Astrocyte (in vitro differentiated cells and primary cell): ENCODE results near the gene CRYGA. TPM values are rescaled to one million over a fixed set of nuclear protein-coding genes. Genes with fewer than 3 reads are reported as not detected.

Experiments used
- DNase-seq: peaks from one replicate; pipeline ENCODE4 v3.0.0-alpha.2; 2010; ENCODE audit warnings: low read depth
- FAIRE-seq: peaks from 2 replicates; lab custom pipeline; 2011; peaks lifted over from hg19 to GRCh38; lab: Jason Lieb, UNC
- H2AFZ ChIP-seq: 2 replicates; pipeline ENCODE4 v1.6.0; 2012; ENCODE audit warnings: low read depth, low read length, inconsistent platforms
- H3K27ac ChIP-seq: 2 replicates; pipeline ENCODE4 v1.5.1; 2011; ENCODE audit warnings: low read depth, low read length, inconsistent platforms
- H3K27me3 ChIP-seq: 2 replicates; pipeline ENCODE4 v1.6.0; 2011; ENCODE audit warnings: low read length, inconsistent platforms; ENCODE audit not compliant: insufficient read depth
- H3K36me3 ChIP-seq: 2 replicates; pipeline ENCODE4 v1.5.1; 2011; ENCODE audit warnings: low read length, inconsistent platforms; ENCODE audit not compliant: insufficient read depth
- H3K4me1 ChIP-seq: 2 replicates; pipeline ENCODE4 v1.5.1; 2011; ENCODE audit warnings: low read length, inconsistent platforms; ENCODE audit not compliant: insufficient read depth
- H3K4me2 ChIP-seq: 2 replicates; pipeline ENCODE4 v1.6.0; 2012; ENCODE audit warnings: low read length, inconsistent platforms
- H3K4me3 ChIP-seq: 2 replicates; pipeline ENCODE4 v1.5.1; 2011; ENCODE audit warnings: low read depth, mild to moderate bottlenecking, low read length, inconsistent platforms; ENCODE audit not compliant: insufficient read depth
- H3K79me2 ChIP-seq: 2 replicates; pipeline ENCODE4 v1.6.0; 2012; ENCODE audit warnings: mild to moderate bottlenecking, low read length, inconsistent platforms; ENCODE audit not compliant: insufficient read depth
- H3K9ac ChIP-seq: 2 replicates; pipeline ENCODE4 v1.6.0; 2012; ENCODE audit warnings: mild to moderate bottlenecking, low read length, inconsistent platforms
- H3K9me3 ChIP-seq: 2 replicates; pipeline ENCODE4 v1.5.1; 2012; ENCODE audit warnings: low read depth, mild to moderate bottlenecking, low read length, inconsistent platforms; ENCODE audit not compliant: insufficient read depth
- H4K20me1 ChIP-seq: 2 replicates; pipeline ENCODE4 v1.6.0; 2012; ENCODE audit warnings: low read length, inconsistent platforms; ENCODE audit not compliant: insufficient read depth
- H3K27ac Mint-ChIP-seq: one replicate; pipeline ENCODE4 v1.8.0; 2021; ENCODE audit warnings: mild to moderate bottlenecking, mixed read lengths; ENCODE audit not compliant: unreplicated experiment
- H3K27me3 Mint-ChIP-seq: one replicate; pipeline ENCODE4 v1.8.0; 2021; ENCODE audit warnings: low read depth, mixed read lengths; ENCODE audit not compliant: unreplicated experiment
- H3K36me3 Mint-ChIP-seq: one replicate; pipeline ENCODE4 v1.8.0; 2021; ENCODE audit warnings: low read depth, mixed read lengths; ENCODE audit not compliant: unreplicated experiment
- H3K4me1 Mint-ChIP-seq: one replicate; pipeline ENCODE4 v1.8.0; 2021; ENCODE audit warnings: low read depth, mixed read lengths; ENCODE audit not compliant: unreplicated experiment
- H3K4me3 Mint-ChIP-seq: one replicate; pipeline ENCODE4 v1.8.0; 2021; ENCODE audit warnings: mild to moderate bottlenecking, moderate library complexity, mixed read lengths; ENCODE audit not compliant: unreplicated experiment
- H3K9me3 Mint-ChIP-seq: one replicate; pipeline ENCODE4 v1.8.0; 2021; ENCODE audit warnings: mild to moderate bottlenecking, mixed read lengths; ENCODE audit not compliant: unreplicated experiment
- CTCF ChIP-seq: IDR thresholded peaks from 2 replicates; pipeline ENCODE4 v1.5.1; 2011; ENCODE audit warnings: low read depth, mild to moderate bottlenecking, inconsistent platforms, low read length, moderate library complexity; ENCODE audit not compliant: insufficient read depth
- EZH2 ChIP-seq: IDR thresholded peaks from 2 replicates; pipeline ENCODE4 v1.6.1; 2012; ENCODE audit warnings: mild to moderate bottlenecking, low read length, inconsistent platforms; ENCODE audit not compliant: insufficient read depth
- total RNA-seq: library from RNA; stranded (reverse); gene quantifications from 2 replicates; pipeline ENCODE4 v1.2.1, GENCODE V29; 2021

CRYGA gene
- total RNA-seq, 1 donor from 2014 or later: not detected

- Histone ChIP-seq H3K27ac (no peak overlapping the region), H3K36me3 (no peaks in the 10 kb centered on the region), H4K20me1 (no peaks in the 10 kb centered on the region), H2AFZ (no peak overlapping the region), H3K79me2 (no peaks in the 10 kb centered on the region), H3K4me3 (no peak overlapping the region), H3K4me2 (no peak overlapping the region), H3K4me1 (no peaks in the 10 kb centered on the region), H3K27me3 (peaks cover under 1% of the 10 kb centered on the region), H3K9me3 (no peaks in the 10 kb centered on the region), H3K9ac (no peak overlapping the region)
- no peak for FAIRE-seq
- H3K9me3 Mint-ChIP-seq: no peaks in the 10 kb centered on the region
- no peaks in the 10 kb centered on the region for H3K36me3 Mint-ChIP-seq
- TF ChIP-seq EZH2 (no peak), CTCF (no peak)
- H3K4me3 Mint-ChIP-seq: no peak overlapping the region
- no peak for DNase-seq
- H3K4me1 Mint-ChIP-seq: no peaks in the 10 kb centered on the region
- H3K27me3 Mint-ChIP-seq: peaks cover 15% of the 10 kb centered on the region
- H3K27ac Mint-ChIP-seq: no peak overlapping the region
Measured at GRCh38 chr2:208189069-208189809, 25.9 kb upstream of the CRYGA start.

GRCh38 chr2:208186893-208187292 is 23.5 kb upstream of the CRYGA start:
- no peaks in the 10 kb centered on the region for H3K4me1 ChIP-seq
- H3K4me3 ChIP-seq: no peak overlapping the region
- H2AFZ ChIP-seq: no peak overlapping the region
- H3K27ac ChIP-seq: no peak overlapping the region
- Mint-ChIP-seq H3K9me3 (no peaks in the 10 kb centered on the region), H3K27me3 (peaks cover 31% of the 10 kb centered on the region), H3K4me1 (no peaks in the 10 kb centered on the region), H3K36me3 (no peaks in the 10 kb centered on the region), H3K27ac (no peak overlapping the region), H3K4me3 (no peak overlapping the region)
- no peaks in the 10 kb centered on the region for H3K9me3 ChIP-seq
- H3K79me2 ChIP-seq: no peaks in the 10 kb centered on the region
- DNase-seq: no peak
- TF ChIP-seq CTCF (no peak), EZH2 (no peak)
- no peaks in the 10 kb centered on the region for H4K20me1 ChIP-seq
- H3K4me2 ChIP-seq: no peak overlapping the region
- no peak overlapping the region for H3K9ac ChIP-seq
- FAIRE-seq: no peak
- no peaks in the 10 kb centered on the region for H3K36me3 ChIP-seq
- peaks cover 8% of the 10 kb centered on the region for H3K27me3 ChIP-seq

GRCh38 chr2:208186465-208186864 is 23.1 kb upstream of the CRYGA start:
- DNase-seq: no peak
- Mint-ChIP-seq H3K27me3 (peaks cover 33% of the 10 kb centered on the region), H3K27ac (no peak overlapping the region), H3K4me3 (no peak overlapping the region), H3K9me3 (no peaks in the 10 kb centered on the region), H3K4me1 (no peaks in the 10 kb centered on the region), H3K36me3 (no peaks in the 10 kb centered on the region)
- FAIRE-seq: no peak
- H3K9ac ChIP-seq: no peak overlapping the region
- no peaks in the 10 kb centered on the region for H3K9me3 ChIP-seq
- no peak overlapping the region for H3K27ac ChIP-seq
- H3K79me2 ChIP-seq: no peaks in the 10 kb centered on the region
- H3K36me3 ChIP-seq: no peaks in the 10 kb centered on the region
- no peak overlapping the region for H3K4me2 ChIP-seq
- peaks cover 8% of the 10 kb centered on the region for H3K27me3 ChIP-seq
- H2AFZ ChIP-seq: no peak overlapping the region
- H3K4me1 ChIP-seq: no peaks in the 10 kb centered on the region
- no peaks in the 10 kb centered on the region for H4K20me1 ChIP-seq
- TF ChIP-seq CTCF (no peak), EZH2 (no peak)
- H3K4me3 ChIP-seq: no peak overlapping the region
